DMS153 (cell line): ENCODE data around the gene GNG4.
"Not testable (repeated sequence)": the region's sequence is repeated elsewhere in the genome, so short reads cannot be mapped to it uniquely, and the experiment has no call there.

ENCODE experiments used
- DNase-seq: peaks from one replicate; lab custom pipeline; 2025; lab: John Stamatoyannopoulos, UW

The GNG4 gene

DNA sequence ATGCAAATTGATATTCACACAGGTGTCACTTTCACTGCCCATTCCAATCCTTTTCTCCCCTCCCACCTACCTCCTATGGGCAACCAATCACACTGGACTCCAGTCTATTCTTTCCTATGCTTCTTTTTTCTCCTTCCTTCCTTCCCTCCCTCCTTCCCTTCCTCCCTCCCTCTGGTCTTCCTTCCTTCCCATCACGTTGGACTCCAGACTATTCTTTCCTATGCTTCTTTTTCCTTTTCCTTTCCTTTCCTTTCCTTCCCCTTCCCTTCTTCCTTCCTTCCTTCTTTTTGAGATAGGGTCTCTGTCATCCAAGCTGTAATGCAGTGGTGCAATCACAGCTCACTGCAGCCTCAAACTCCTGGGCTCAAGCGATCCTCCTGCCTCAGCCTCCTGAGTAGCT is 64.6 kb downstream of the GNG4 start:
- DNase-seq, result no peak

DNA sequence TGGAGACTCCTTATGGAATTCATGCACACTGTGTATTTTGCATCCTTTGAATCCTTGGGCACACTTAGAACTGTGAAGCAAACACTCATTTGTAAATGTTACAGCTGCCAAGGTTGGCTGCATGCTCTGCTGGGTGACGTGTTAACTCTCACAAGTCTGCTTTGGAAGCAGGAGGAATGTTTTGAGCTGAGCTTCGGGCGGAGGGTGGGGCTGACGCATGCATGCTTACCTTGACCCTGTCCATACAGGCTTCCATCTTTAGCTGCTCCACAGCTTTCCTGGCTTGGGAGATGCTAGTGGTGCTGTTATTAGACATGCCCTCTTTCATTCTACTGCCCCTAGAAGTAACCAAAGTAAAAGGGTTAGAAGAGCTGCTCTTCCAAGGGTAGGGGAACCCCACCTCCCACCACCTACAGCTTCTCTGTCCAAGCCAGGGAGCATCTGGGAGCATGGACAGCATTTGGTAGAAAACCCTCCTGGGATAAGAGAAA is 66.0 kb downstream of the GNG4 start:
- no peak for DNase-seq

DNA sequence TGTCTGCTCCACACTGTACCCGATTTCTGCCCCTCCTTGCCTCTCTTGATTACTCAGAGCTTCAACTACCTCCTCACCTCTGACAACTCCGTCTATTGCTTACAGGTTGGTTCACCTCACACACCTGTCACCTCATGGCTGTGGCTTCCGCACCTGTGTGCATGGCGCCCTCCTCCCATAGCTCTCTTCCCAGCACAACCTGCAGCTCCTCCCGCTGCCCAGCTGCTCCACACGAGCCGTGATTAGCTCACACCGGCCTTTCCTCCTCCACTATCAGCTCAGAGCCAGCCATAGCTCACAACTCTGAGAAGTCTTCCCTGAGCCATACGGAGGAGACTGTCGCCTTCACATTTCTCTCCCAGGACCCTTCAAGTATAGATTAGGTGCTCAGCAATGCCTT is 67.5 kb downstream of the GNG4 start:
- no peak for DNase-seq

DNA sequence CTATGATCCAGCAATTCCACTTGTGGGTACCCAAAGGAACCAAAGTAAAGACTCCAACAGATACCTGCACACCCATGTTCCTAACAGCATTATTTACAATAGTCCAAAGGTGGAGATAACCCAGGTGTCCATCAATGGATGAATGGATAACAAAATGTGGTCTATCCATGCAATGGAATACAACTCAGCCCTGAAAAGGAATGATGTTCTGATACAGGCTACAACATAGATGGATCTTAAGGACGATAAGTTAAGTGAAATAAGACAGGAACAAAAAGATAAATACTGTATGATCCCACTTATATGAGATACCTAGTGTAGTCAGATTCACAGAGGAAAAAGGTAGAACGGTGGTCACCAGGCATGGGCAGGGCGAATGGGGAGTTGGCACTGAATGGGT is 69.7 kb downstream of the GNG4 start:
- no peak for DNase-seq

DNA sequence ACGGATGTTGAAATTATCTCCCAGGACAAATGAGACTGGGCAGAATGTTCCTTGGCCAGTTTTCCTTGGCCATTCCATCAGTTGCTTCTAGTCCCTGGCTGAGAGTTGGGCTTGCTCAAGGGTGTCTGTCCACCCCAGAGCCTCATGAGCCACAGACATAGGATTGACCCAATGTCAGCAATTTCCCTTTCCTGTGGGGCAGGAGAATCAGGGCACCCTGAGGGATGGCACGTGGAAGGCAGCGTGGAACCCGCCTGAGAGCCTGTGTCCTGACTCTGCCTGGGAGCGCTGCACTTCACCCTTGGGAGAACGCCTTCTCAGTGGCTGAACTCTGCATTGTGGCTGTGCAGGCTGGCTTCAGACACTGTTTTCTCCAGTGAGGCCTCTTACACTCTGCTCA is 74.0 kb downstream of the GNG4 start:
- DNase-seq, result no peak

DNA sequence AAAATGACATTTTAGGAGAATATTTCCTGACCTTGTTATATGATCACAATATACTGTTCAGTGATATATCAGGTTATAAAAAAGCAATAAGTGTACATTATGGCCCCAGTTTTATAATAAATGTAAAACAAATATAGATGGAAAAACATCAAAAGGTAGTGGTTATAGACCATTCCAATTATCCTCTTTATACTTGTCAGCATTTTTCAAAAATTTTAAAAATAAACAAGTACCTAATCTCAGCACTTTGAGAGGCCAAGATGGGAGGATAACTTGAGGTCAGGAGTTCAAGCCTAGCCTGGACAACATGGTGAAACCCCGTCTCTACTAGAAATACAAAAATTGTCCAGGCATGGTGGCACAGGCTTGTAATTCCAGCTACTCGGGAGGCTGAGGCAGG is 75.7 kb downstream of the GNG4 start:
- no peak for DNase-seq

DNA sequence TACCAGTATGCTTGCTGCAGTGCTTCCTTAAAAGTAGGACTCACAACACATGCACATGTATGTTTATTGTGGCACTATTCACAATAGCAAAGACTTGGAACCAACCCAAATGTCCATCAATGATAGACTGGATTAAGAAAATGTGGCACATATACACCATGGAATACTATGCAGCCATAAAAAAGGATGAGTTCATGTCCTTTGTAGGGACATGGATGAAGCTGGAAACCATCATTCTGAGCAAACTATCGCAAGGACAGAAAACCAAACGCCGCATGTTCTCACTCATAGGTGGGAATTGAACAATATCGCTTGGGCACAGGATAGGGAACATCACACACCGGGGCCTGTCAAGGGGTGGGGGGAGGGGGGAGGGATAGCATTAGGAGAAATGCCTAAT is 76.6 kb downstream of the GNG4 start:
- not testable (repeated sequence) for DNase-seq

DNA sequence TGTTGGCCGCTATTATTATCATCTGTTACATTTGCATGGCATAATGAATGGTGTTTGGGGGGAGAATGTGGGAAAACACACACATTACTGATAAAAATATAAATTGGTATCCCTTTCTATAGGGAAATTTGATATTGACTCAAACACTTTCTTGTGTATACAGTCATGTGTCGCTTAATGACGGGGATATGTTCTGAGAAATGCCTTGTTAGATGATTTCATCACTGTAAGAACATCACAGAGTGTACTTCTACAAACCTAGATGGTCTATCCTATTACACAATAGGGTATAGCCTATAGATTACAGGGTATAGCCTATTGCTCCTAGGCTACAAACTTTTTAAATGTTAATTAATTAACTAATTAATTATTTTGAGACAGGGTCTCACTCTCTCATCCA is 78.1 kb downstream of the GNG4 start:
- DNase-seq, result no peak

DNA sequence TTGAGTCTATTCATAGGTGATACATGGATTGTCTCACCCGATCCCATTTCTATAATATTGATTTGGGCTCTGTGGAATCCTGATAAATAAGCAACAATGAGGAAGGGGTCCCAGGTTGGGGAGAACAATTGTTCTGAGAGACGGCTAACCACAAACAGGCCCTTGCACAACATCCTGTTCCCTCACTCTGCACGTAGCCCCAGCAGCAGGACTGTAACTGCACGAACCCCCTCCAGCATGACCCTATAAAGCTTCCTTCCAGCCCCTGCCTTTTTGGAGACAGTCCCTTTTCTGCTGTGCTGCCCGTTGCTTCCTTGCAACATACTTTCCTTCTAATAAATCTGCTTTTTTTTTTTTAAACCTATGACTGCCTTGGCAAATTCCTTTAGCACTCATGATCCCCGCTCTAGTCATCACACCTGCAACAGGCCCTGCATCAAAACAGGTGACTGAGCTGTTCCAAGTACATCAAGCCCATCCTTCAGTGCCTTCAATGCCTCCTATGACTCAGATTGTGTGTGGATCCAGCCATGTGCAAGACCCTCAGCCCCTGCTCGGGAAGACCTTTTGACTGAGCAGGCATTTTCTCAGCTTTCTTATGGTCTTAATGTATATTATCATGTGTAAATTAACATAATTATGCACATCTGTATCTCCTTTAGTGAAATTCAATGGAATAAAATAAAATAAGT is 81.6 kb downstream of the GNG4 start:
- no peak for DNase-seq

DNA sequence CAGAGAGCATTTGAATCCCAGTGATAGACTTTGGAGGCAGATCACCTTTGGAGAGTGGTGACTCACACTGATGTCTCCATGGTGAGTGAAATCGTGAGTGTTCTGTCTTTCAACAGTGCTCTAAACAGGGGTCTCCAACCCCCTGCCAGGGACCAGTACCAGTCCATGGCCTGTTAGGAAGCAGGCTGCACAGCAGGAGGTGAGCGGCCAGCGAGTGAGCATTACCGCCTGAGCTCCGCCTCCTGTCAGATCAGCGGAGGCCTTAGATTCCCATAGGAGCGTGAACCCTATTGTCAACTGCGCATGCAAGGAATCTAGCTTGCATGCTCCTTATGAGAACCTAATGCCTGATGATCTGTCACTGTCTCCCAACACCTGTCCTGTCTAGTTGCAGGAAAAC is 83.5 kb downstream of the GNG4 start:
- DNase-seq, result no peak

DNA sequence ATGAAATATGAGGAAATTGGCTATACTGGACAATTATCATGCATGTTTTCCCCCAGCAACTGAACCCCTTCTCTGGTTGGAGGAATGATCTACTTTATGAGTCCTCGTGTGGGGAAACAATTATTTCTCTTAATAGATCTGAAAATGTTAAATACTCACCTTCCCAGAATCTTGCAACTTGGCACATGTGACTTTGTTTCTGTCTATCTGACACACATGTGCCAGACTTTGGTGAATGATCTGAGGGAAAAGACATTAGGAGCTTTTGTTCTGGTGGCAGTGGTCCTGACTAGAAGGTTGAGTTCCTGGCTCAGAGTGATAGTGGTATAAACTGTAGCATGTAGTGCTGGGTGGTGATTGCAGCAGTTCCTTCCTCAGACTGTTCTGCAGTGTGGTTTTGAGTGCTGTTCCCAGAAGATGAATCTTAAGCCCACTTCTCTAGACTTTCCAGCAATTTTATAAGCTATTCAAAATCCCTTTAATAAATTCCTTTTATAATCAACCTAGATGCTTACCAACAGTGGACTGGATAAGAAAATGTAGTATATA is 86.0 kb downstream of the GNG4 start:
- no peak for DNase-seq

DNA sequence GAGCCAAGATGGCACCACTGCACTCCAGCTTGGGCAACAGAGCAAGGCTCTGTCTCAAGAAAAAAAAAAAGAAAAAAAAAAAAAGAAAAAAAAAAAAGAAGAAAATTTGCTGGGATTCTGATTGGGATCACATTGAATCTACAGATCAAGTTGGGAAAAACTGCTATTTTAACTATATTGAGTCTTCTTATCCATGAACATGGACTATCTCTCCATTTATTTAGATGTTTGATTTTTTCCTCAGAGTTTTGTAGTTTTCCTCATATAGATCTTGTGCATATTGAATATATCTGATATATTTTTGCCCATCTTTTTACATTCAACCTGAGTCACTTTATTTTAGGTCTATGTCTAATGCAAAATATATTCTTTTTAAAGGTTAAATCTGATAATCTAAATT is 87.0 kb downstream of the GNG4 start:
- DNase-seq, result no peak

DNA sequence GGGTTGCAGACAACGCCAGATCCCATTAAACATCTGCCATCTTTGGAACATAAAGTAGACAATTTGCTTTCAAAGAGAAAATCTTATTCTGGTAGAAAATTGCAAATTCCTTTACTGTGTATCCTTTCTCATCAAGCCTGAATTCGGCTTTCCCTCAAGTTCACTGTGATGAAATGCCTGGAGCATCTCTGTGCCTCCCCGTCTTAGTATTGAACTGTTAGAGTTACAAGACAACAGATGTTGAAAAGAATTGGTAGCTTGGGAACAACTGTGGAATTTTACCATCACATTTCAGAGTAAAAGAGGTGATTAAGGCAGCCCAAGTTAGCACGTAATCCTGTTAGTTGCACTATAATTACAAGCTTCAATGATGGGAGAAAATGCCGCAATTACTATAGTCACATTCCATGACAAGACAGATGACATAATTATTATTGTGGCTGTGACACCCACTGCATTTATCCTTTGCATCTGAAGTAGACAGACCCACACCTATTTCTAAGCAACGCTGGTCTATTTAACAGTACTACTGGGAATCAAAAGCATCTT is 90.9 kb downstream of the GNG4 start:
- DNase-seq, result no peak

DNA sequence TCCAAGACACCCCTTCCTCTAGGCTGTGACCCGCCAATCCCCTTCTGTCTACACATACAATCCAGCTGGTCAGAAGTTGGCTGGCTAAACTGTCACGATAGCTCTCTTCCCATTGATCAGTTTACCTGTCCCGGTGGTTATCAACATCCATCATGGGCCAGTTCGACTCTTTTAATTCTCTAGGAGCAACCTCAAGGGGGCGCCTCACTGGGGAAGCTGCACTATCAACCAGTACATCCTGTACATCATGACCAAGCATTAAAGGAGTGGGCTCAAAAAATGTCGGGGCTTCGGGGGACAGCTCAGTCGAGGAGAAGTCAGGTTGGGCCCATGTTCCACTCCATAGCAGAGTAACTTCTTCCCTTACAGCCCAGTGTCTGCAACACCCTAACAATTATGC is 92.1 kb downstream of the GNG4 start:
- DNase-seq, result no peak

DNA sequence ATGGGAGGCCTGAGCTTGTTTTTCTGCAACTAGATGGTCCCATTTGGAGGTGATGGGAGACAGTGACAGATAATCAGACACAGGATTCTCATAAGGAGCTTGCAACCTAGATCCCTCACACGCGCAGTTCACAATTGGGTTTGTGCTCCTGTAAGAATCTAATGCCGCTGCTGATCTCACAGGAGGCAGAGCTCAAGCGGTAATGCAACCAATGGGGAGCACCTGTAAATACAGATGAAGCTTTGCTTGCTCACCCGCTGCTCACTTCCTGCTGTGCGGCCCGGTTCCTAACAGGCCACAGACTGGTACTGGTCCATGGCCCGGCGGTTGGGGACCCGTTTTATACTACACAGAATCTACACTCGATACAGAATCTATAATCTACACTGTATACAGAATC is 92.8 kb downstream of the GNG4 start:
- no peak for DNase-seq

DNA sequence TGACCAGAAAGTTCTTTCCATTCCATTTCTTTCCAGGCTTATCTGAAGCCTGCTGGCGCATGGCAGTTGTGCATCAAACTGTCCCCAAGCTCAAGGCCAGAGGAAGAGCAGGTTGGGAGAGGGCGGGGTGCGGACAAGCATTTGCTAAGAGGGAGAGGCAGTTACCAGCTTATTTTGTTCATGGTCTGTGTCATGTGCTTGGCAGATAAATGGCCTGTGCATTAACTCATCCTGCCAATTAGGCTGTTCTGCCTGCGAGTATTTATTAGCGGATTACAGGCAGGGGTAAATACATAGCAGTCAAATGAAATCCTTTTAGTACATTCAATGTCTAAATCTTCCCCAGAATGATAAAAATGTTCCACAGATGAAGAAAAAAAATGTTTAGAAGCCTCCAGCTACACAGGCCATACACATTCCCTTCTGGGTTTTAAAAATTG is 96.5 kb downstream of the GNG4 start:
- no peak for DNase-seq

DNA sequence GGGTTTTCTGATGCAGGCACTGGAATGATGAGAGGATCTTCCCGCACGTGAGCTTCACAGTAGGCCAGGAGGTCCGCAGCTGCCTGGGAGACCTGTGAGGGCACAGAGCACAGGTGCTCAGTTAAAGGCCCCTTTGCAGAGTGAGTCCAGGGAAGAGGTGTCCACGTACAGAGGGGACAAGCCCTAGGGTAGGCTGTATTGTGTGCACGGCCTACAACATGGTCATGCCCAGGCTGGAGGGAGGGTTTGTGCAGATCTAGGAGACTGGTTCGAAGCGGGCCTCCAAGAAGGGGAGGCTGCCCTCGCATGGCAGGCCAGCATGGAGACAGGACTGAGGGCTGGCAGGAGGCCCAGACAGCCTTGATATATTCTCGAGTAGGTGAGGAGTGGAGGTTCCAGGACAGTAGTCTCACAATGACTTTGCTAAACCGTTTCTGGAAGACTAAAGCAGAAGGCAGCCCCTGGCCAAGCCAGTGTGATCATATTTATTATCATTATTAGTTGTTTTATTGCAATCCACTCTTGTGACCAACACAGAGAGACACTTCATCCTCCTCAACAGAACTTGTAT is 97.4 kb downstream of the GNG4 start:
- DNase-seq, result no peak

DNA sequence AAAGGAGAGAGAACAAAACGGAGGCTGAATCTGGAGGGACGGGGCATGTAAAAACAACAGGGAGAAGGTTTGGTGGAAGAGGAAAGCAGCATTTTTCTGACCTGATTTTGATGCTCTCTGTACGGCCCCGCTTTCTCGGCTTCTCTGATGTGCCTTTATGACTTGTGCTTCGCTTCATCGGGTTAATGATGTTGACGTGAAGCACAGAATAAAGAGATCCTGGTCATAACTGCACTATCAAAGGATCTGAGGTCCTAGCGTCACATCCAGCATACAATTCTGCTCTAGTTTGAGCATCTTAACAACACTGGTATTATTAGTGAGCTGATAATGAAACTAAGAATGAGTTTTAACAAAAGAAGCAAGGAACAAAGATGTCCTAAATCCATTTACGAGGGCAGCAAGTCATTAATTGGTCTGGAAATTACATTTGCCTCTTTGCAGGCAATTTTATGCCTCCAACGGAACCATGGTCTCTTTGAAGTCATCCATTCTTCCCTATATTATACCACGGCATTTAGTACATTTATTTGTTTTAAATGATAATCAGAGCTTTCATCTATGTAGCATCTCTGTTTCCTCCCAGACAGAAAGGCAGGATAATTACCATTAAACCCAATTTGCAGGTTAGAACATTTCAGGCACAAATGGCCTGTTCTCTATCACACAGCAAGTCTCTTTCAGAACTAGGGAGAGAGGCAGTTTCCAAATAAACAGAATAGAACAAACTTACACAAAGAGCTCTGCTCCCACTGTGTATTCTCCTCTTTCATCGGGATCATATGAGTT is 100.0 kb downstream of the GNG4 start:
- no peak for DNase-seq

DNA sequence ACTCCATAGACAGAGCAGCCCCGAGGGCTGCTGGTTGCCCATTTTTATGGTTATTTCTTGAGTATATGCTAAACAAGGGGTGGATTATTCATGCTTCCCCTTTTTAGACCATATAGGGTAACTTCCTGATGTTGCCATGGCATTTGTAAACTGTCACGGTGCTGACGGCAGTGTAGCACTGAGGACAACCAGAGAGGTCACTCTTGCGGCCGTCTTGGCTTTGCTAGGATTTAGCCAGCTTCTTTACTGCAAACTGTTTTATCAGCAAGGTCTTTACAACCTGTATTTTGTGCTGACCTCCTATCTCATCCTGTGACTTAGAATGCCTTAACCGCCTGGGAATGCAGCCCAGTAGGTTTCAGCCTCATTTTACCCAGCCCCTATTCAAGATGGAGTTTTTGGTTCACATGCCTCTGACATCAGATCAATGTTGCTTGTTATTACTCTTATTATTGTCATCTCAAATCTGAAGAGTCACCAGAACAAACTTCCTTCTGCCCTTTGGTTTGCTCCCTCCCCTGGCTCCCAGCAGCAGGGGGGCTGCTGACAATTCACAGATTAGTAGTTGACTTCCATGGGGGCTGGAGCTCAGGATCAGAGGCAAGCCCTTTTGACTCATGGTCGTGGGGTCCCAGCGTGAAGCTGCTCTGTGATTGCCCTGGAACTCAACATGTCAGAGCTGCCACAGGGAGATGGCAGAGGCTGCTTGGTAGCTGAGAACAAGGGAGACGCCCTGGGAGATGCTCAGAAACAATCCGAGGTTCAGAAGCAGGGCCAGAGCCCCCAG is 103.0 kb downstream of the GNG4 start:
- not testable (repeated sequence) for DNase-seq

DNA sequence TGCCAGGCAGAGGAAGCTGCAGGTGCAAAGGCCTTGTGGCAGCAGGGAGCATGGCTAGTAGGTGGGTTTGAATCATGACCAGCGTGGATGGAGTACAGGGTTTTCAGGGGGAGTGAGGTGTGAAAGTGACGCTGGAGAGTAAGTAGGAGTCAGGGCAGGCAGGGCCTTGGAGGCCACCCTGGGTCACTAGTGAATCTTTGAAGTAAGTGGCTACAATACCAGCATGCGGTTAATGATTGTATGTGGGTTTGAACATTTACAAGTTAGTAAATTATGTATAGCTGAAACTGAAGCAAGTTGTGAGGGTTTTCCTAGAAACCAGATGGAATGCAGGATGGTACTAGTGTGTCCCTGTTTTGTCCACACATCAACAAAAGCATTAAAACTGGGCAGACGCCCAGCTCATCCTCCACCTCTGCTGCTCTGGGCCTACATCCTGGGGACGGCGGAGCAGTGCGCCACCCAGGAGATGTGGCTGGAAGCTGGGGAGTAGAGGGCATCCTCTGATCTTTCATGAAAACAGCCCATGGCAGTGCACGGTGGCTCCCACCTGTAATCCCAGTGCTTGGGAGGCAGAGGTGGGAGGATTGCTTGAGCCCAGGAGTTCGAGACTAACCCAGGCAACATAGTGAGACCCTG is 104.2 kb downstream of the GNG4 start:
- DNase-seq, result no peak

DNA sequence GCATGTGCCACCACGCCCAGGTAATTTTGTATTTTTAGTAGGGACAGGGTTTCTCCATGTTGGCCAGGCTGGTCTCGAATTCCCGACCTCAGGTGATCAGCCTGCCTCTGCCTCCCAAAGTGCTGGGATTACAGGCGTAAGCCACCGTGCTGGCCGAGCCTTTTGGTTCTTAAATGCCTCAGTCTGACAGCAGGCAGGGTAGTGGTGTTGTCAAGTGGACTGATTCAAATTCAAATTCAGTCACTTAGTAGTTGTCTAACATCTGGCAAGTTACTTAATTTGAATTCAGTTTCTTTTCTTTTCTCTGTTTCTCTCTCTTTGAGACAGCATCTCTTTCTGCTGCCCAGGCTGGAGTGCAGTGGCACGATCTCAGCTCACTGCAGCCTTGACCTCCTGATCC is 106.7 kb downstream of the GNG4 start:
- DNase-seq, result not testable (repeated sequence)
